Astrocyte of the hippocampus (primary cell): ENCODE results near the gene TUBGCP6.

Source experiments
- DNase-seq: peaks from one replicate; pipeline ENCODE4 v3.0.0; 2011; ENCODE audit warnings: low read depth, low spot score

The TUBGCP6 gene, protein sequence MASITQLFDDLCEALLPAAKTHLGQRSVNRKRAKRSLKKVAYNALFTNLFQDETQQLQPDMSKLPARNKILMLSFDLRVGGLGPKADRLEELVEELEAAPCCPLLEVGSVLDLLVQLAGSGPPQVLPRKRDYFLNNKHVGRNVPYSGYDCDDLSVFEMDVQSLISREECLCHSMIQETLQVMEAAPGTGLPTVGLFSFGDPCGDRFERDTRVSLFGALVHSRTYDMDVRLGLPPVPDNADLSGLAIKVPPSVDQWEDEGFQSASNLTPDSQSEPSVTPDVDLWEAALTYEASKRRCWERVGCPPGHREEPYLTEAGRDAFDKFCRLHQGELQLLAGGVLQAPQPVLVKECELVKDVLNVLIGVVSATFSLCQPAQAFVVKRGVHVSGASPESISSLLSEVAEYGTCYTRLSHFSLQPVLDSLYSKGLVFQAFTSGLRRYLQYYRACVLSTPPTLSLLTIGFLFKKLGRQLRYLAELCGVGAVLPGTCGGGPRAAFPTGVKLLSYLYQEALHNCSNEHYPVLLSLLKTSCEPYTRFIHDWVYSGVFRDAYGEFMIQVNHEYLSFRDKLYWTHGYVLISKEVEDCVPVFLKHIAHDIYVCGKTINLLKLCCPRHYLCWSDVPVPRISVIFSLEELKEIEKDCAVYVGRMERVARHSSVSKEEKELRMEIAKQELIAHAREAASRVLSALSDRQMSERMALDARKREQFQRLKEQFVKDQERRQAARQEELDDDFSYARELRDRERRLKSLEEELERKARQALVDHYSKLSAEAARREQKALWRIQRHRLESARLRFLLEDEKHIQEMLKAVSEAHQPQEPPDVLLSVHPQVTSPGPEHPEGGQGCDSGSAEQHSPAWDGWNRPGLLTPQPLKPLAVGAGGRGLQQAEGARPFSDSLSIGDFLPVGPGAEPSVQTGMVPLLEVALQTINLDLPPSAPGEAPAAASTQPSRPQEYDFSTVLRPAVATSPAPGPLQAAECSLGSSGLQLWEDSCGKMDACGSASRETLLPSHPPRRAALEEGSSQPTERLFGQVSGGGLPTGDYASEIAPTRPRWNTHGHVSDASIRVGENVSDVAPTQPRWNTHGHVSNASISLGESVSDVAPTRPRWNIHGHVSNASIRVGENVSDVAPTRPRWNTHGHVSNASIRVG (N-terminal part only)

DNA sequence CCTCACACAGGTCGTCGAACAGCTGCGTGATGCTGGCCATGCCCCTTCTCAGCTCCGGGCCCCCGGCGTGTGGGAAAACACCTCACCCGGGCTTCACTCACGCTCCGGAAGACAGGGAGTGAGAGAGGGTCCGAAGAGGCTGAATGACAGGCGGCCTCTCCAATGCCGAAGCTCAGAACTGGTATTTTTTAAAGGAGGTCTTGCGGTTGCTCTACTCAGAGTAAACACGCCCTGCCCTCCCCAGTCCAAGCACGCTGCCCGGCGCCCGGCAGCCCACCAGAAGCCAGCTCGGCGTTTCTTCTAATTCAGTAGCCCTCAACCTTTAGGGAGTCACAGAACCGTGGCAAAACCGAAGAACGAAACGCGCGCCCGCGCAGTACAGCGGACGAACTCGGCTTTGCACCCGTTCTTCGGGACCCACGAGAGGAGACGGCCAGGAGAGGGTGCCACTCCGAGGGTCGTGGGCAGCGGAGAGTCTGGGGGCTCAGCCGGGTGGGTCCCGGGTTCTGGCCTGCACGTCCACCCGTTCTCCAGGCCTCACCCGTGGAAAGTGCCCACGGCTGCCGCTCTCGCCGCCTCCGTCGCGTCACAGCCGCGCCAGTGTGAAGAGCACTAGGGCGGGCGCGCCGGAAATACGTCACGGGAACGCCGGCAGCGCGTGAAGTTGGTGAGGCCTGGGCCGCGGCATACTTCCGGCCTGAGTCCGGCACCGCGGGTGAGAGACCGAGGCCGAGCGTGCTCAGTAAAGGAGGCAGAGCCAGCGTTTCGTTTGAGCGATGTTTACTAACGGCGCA, at the start of gene TUBGCP6:
TSS of gene TUBGCP6 (minus strand) at position 604 of the 794 bp plus-strand sequence. CDS start at position 40, 564 bp downstream.
- DNase-seq: peak; percentile 98

DNA sequence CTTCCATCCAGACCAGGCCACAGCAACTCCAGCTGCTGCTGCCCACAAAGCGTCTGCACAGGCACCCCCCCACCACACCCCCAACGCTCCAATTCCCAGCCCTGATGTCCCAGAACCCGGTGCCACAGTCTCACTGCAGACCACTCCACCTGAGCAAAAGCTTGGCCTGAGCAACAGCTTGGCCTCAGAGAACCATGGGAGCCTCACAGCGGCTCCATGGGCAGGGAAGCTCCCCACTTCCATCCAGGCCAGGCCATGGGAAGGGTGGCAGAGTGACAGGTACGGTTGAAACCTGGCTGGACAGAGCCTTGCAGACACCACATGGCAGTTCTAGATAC, 49.5 kb upstream of the TUBGCP6 start:
- DNase-seq: peak; percentile 28

DNA sequence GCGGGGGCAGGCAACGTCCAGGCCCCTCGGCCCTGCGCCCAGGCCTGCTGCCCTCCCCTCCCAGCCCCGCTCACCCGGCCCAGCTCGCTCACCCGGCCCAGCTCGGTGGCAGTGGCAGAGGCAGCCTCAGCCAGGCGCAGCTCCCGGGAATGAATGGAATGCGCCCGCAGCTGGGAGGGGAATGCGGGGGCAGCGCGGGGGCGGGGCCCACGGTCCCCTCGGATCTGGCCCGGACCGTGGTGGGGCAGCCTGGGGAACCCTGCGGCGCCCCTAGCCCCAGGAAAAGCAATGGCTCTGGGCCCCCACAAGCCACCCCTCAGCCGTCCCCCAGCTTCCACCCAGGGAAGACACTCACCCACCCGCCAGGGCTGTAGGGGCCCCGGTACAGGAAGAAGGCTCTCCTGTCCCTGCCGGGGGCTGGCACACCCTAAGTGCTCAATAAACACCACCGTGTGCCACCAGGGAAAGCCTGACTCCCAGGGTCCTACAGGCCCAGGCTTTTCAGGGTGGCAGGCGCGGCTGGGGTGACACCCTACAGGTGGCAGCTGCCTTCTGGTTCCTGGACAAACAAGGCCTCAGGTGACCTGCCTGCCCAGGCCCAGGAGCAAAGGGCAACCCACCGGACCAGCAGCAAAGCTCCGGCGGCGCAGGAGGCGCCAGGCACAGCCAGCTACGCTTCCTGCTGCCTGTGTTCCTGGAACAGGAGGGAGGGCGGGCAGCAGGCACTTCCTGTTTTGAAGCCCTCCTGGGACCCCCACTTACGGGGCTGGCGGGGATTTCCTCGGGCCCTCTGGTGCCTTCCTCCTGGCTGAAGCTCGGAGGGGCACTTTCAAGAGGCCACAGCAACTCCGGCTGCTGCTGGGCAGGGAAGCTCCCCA, 48.9 kb upstream of the TUBGCP6 start:
- peak; percentile 96 for DNase-seq

DNA sequence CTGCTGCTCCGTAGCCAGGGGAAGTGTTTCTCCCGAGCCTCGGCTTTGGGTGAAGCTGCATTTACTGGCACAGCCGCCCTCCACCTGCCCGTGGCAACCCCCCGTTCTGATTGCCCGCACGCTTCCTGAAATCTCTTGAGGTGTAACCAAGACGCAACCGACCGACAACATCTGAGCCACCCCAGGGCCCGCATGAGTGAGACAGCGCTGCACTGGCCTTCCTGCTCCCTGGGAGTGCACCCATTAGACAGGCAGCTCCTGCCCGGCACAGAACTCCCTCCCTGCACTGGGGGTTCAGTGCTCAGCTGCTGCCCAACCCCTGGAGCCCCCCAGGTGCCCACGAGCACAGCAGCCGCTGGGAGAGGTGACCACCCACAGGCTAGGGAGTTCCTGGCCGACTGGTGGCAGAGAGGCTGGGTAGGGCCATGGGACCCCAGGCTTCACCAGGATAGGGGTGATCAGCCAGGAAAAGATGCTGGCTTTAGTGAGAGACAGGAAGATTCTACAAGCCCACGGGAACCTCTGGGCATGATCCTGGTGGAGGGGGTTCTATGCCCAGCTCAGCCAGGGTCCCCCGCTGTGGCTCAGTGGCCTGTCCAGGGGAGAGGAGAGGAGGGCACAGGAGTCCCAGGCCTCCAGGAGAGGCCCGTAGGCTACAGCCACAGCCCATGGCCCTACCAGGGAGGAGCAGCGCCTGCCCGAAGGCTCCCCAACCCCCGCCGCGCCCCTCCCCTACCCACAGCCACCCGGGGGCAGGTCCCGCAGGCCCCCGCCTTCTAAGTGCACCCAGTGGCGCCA, 48.0 kb upstream of the TUBGCP6 start:
- peak; percentile 30 for DNase-seq

DNA sequence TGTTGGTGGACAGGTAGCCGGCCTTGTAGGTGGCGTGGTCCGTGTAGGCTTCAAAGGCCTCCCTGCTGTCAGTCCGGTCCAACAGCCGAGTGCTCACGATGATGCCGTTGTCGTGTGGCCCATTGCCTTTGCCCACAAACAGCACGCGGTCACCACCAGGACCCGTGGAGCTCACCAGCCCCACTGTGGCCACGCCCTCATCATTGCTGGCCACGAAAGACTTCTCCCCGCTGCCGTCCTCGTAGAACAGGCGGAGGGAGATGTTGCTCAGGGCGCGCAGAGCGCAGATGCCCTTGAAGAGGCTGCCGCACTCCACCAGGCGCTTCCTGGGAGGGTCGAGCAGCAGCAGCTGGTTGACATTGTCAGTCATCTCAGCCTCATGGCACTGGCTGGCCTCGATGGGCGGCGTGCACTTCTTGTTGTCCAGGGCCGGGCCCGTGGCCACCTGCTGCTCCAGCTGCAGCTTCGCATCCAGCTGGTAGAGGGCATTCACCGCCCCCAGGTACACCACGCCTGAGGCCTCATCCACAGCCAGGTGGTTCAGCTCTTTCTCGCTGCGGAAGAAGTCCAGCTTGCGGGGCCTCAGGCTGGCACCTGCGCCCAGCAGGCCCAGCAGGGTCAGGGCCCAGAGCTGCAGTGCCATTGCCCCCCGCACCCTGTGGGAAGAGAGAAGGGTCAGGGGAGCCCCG, 45.3 kb upstream of the TUBGCP6 start:
- no peak for DNase-seq

DNA sequence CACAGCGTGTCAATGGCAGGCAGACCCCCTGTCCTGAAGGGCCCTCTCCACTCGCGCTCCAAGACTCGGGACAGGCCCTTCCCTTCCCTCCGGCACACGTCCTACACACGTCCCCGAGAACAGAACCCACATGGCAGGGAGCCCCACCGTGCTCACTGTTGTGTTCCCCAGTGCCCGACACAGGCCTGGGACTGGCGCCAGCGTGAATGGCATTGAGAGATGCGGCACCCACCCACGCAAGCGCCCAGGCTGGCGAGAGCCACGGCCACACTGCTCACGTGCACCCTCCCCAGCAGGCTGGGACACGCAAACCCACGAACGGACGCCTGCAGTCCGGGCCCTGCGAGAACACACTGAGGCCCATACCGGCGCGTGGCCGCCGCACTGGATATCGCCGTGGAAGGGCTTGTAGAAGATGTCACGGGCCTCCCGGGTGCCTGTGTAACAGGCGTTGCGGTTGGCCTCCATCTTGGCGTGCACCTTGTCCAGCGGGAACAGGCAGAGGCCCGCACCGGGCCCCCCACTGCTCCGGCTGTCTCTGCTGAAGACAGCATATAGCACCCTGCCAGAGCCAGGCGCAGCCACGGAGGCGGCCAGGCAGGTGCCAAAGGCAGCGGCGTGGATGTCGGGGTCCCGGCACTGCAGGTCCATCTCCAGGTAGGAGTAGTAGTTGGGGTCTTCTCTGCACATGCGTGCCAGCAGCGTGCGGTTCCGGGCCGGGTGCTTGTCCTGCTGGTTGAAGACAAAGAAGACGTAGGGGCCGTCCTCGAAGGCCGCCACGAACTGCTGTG, 44.5 kb upstream of the TUBGCP6 start:
- no peak for DNase-seq

DNA sequence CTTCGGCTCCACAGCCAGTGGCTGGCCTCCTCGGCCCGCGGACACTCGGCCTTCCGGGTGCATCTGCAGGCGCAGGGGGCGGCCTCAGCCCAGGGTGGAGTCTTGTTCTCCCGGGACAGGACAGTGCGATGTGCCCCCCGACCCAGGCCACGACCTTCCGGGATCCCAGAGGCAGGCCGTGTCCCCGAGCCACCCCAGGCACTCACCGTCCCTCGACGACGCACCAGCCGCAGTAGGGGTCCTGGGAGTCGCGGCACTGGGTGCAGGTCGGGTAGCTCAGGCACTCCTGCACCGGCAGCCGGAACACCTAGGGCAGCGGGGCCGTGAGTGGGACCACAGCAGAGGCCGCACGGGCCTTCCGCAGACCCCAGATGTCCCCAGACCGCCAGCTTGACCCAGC, 42.9 kb upstream of the TUBGCP6 start:
- DNase-seq: no peak

DNA sequence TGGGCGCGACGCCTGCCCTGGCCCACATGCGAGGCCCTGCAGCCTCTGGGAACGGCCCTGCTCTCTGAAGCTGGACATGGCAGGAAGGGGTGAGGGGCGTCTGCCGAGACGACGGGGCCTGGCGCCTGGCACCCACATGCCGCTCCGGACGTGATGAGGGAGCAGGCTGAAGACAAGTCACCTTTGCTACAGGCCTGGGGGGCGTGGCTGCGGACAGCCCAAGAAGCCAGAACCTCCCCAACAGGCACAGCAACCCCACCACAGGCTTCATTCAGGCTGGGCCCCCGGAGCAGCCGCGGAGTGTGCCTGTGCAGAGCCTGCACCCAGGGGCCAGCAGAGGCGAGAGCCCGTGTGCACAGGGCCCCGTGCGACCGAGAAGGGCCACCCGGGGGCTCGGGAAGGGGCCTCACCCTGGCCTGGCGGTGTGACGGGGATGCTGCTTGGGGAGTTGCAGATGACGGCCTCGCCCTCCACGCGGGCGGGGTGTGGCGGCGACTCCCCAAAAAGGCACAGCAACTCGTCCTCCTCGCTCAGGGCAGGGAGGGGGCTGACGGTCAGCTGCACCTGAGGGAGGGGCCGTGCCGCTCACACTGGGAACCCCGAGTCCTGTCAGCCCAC, 42.0 kb upstream of the TUBGCP6 start:
- DNase-seq: no peak

DNA sequence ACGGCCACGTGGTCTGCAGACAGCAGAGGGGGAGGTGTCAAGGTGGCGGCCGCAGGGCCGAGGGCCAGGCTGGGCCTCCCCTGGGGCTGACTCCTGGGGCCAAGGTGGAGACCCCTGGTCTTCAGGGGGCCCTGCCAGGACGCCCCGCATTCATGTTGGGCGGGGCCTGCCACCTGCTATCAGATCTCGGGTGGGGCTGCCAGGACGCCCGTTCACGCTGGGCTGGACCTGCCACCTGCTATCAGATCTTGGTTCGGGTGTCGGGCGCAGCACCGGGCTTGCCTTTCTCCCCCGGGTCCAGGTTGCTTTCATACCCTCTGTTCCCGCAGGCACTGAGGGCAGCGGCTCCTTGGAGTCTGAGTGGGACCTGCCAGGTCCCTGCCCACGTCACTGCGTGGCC, 41.5 kb upstream of the TUBGCP6 start:
- no peak for DNase-seq

DNA sequence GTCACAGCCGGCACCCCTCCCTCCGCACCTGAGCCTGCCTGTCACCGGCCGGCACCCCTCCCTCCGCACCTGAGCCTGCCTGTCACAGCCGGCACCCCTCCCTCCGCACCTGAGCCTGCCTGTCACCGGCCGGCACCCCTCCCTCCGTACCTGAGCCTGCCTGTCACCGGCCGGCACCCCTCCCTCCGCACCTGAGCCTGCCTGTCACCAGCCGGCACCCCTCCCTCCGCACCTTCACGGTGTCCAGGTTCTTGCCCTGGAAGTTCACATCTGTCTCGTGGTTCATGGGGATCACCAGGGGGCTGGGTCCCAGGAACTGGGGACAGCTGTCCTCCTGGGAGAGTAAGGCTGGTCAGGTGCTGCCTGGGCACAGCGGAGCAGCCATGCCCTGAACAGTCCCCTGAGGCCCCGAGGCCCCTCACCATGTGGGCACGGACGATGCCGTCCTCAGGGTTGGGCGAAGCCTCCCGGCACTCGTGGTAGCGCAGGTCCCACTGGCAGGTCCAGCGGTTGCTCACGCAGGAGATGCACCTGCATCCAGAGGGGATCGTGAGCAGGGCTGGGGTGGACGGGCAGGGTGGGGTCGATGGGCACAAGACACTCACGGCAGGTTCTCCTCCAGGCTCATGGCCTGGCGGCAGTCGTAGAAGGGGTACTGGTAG, 40.9 kb upstream of the TUBGCP6 start:
- no peak for DNase-seq

DNA sequence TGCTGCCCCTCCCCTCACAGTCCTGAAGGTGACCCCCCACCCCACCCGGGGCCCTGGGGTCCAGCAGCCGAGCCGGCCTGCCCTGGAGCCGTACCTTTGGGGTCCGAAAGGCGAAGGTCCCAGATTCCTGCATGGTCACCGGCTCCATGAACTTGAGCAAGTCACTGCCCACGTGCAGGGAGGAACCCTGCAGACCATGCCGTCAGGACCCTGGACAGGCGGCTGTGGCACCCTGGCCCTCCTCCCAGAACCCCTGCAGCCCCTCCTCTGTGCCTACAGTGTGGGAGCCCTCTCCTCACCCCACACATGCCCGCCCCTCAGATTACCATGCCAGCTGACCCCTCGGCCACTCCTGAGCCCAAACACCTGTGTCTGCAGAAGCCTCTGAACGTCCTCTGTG, 39.7 kb upstream of the TUBGCP6 start:
- no peak for DNase-seq

DNA sequence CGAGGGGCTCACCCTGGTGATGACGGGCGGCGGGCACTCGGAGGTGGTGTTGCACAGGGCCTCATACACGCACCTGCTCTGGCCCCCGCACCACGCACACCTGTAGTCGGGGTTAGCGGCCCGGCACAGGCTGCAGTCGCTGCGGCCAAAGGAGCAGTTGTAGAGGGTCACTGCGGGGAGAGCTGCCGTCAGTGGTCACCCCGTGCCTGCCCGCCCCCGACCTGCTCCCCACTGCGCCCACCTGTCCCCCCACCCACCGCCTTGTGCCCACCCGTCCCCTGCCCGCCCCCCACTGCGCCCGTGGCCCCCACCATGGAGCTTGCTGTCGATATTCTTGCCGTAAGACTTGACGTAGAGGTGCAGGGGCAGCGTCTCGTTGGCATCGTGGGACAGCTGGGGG, 39.0 kb upstream of the TUBGCP6 start:
- no peak for DNase-seq

DNA sequence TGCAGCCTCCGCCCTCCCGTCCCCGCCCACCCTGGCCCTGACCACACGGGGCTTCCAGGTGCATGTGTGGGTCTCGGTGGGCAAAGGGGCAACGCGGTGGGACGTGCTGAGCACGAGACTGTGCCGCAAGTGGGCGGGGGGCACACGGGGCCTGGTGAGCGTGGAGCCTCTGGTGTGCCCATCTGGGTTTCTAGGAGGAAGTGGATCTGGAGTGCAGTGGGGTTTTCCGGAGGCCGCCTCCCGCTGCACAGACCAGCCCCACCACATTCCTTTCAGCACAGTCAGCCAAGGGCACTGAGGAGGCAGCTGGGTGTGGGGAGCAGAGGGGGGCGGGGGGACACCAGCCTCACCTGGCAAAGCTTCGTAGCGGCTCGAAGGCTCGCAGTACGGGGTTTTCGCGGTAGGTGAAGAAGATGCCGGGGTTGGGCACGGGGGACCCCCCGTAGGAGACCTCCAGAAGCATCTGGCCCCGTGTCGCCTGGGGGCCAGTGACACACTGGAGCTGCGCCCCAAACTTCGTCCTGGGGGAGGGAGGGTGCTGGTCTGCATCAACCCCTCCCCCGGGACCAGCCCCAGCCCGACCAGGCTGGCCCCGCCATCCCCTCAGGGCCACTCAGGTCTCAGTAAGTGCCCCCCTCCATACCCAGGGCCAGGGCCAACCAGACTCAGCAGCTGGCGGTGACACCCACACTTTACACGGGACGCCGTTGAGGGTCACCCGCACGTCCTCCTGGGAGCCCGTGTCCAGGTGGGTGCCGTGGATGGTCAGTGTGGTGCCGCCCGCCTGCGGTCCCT, 37.7 kb upstream of the TUBGCP6 start:
- peak; percentile 83 for DNase-seq

DNA sequence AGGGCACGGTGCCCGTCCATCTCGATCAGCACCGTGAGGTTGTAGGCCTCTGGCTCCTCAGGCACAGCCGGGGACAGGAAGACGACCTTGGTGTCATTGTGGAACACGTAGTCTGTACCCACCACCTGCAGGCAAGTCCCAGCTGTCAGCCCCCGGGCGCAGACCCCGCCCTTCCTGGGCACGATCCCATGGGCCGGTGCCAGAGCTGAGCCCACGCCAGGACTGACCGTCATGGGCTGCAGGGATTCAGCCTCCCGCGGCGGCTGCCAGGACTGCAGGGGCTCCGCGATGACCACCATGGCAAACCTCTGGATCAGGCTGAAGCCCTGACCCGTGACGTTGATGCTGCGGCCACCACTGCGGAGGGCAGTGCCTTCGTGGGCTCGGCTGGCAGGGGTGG, 37.1 kb upstream of the TUBGCP6 start:
- no peak for DNase-seq

DNA sequence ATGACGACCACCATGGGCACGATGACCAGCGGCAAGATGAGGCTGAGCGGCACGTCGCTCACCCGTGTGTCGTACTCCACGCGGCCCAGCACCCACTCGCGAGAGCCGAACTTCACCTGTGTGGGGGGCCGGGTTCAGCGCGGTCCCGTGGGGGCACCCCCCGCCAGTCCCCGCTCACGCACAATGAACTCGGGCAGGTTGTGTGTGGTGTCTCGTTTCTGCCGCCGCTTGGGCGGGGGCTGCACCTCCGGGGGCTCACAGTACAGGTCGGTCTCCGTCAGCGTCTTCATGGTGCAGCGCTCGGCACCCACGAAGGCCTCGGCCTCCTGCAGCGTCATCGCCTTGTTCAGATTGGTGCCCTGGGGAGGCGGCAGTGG, 36.5 kb upstream of the TUBGCP6 start:
- no peak for DNase-seq

DNA sequence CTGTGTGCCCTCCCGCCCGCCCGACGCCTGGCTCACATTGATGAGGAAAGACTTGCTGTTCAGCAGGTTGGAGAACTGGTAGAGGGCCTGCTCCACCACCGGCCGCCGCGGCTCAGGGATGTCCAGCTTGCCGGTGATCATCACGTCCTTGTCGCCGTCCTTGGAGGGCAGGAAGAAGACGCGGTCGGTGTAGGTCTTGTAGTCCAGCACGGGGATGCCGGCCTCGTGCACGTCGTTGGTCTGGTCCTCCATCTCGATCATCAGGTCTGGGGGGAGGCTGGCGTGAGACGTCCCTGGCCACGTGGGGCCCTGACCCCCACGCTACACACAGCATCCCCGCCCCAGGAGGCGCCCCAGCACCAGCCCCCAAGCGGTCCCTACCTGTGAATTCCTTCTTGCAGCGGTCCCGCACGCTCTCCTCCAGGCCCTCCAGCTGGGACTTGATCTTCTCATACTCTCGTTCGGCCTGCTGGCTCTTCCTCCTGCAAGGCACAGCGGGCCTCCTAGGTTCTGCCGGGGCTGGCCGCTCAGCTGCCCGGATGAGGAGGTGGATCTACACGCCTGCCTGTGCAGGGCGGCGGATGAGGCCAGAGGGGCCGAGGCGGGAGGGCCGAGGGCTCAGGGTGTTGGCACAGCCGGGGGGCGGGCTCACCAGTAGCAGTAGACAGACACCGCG, 36.0 kb upstream of the TUBGCP6 start:
- DNase-seq: no peak
